Upper lobe of left lung (tissue), 6 donors: ENCODE data around the gene DIO1. TPM values are rescaled to one million over a fixed set of nuclear protein-coding genes. Genes with fewer than 3 reads are reported as not detected.

Experiments
- ATAC-seq, 2 donors: fragments of 200-7000 bp; cut with Tn5 transposase; one replicate each; pipeline ENCODE4 v1.9.1; 2022; ENCODE audit warnings: mild to moderate bottlenecking in 2 of 2, moderate library complexity in 2 of 2; ENCODE audit not compliant: low FRiP score in 2 of 2
- DNase-seq, 2 donors: peaks; one replicate each; pipeline ENCODE4 v3.0.0-alpha.2; 2019 to 2020
- H3K27ac ChIP-seq, 4 donors: fragments of 200-600 bp; sonication (generic); one replicate each; pipeline ENCODE4 v1.5.1; 2016 to 2019
- H3K27me3 ChIP-seq, 4 donors: fragments of 200-600 bp; sonication (generic); one replicate each; pipeline ENCODE4 v1.5.1; 2017 to 2019
- H3K36me3 ChIP-seq, 4 donors: fragments of 200-600 bp; sonication (generic); one replicate each; pipeline ENCODE4 v1.5.1; 2016 to 2019
- H3K4me1 ChIP-seq, 4 donors: fragments of 200-600 bp; sonication (generic); one replicate each; pipeline ENCODE4 v1.5.1; 2018 to 2019
- H3K4me3 ChIP-seq, 4 donors: fragments of 200-600 bp; sonication (generic); one replicate each; pipeline ENCODE4 v1.5.1; 2017 to 2019; ENCODE audit warnings: mild to moderate bottlenecking in 2 of 4, moderate library complexity in 1 of 4
- H3K9me3 ChIP-seq, 4 donors: fragments of 200-600 bp; sonication (generic); one replicate each; pipeline ENCODE4 v1.5.1; 2018 to 2019
- EP300 ChIP-seq, 4 donors: sonication (generic); formaldehyde crosslinking; IDR thresholded peaks; one replicate each; pipeline ENCODE4 v1.5.1; 2017; ENCODE audit warnings: antibody characterized with exemption in 4 of 4, control low read depth in 2 of 4
- POLR2A ChIP-seq, 4 donors: fragments of 450-650 bp; IDR thresholded peaks; one replicate each; pipeline ENCODE4 v1.5.1; 2016 to 2017; ENCODE audit warnings: antibody characterized with exemption in 4 of 4, mild to moderate bottlenecking in 2 of 4
- POLR2AphosphoS5 ChIP-seq, 2 donors: sonication (generic); formaldehyde crosslinking; IDR thresholded peaks; one replicate each; pipeline ENCODE4 v1.5.1; 2017; ENCODE audit warnings: antibody characterized with exemption in 2 of 2
- WGBS, 2 donors: methylation state at CpG; one replicate each; pipeline ENCODE4 v1.1.5; 2017 to 2018; 5-methylcytosine and 5-hydroxymethylcytosine counted together
- total RNA-seq, 6 donors: library from RNA; depleted of rRNA in 4 of 6; stranded (reverse); fragments of >200 nt in 4 of 6; gene quantifications; one replicate each; pipeline versions ENCODE4 v1.1.0 to v1.2.1, GENCODE V29; 2016 to 2021
- TF ChIP-seq, protein P1 (sequence below), 6 experiments: fragments of 450-650 bp in 4 of 6; fragments of 200-600 bp in 2 of 6; sonication (generic) in 2 of 6; IDR thresholded peaks; one replicate each; pipeline ENCODE4 v1.5.1; 2016 to 2019; ENCODE audit warnings: antibody characterized with exemption in 6 of 6
- donor health status: DM: no; HTN: no; CAD: no; lungs with moderate emphysema.
- donor health status: DM: no; HTN: yes; CAD: no; lungs with severe emphysema.

DIO1 gene
- total RNA-seq, 6 donors from 2014 or later, result 0.20 TPM; not detected in 5

DNA sequence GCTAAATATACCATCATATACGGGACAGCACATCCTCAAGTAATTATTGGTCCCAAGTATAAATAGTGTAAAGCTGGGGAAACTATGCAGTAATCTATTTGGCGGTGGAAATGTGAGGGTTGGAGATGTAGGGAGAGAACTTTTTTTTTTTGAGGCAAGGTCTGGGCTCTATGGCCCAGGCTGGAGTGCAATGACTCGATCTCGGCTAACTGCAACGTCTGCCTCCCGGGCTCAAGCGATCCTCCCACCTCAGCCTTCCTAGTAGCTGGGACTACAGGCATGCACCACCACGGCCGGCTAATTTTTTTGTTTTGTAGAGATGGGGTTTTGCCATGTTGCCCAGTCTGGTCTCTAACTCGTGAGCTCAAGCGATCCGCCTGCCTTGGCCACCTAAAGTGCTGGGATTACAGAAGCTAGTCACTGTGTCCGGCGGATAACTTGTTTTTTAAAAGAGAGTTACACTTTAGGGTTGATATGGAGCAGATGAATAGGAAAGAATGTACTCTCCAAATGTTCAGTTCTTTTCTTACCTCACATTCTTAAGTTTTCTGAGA, 49.6 kb downstream of the DIO1 start:
- 95 to 96% methylated on average over 14 of the region's 14 CpGs for WGBS, 2 donors
- no peak for ATAC-seq
- peaks cover 14 to 41% (median 24%) of the 10 kb centered on the region in 4 donors for H3K4me1 ChIP-seq

DNA sequence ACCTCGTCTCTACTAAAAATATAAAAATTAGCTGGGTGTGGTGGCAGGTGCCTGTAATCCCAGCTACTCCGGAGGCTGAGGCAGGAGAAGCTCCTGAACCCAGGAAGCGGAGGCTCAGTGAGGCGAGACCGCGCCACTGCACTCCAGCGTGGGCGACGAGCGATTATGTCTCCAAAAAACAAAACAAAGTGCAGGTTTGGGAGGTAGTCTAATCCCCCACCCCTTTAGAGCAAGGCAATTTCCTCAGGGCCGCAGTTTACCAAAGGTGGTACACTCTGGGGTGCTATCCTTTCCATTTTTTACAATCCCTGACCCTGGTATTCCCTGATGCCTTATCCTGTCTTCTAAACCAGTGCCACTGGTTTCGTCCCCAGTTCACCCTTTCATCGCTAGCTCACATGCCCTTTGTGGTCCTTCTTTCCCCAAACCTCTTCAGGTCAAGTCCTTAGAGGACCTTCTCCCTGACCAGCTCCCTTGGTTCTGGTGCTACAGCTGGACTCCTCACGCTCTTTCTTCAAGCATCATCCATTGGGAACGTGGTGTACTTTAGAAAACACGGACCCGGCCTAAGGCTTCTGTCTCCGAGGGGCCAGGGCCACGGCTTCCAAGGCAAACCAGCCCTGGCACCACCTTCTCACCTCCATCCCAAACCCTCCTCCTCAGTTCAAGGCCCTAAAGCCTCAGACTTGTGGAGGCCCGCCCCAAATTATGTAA, 50.6 kb downstream of the DIO1 start:
- peak overlapping the region; percentile 85 to 96 (median 93) for H3K27ac ChIP-seq
- ATAC-seq (no peak), DNase-seq (peak in 1 of 2 donors; percentile 59)
- H3K4me3 ChIP-seq, result peak overlapping the region; percentile 66 to 93 (median 90)
- no peaks in the 10 kb centered on the region for H3K27me3 ChIP-seq
- no peaks in the 10 kb centered on the region for H3K9me3 ChIP-seq
- peaks cover 14 to 41% (median 24%) of the 10 kb centered on the region in 4 donors for H3K4me1 ChIP-seq
- WGBS, 2 donors, result 62 to 65% methylated on average over 20 of the region's 20 CpGs
- no peak for TF ChIP-seq POLR2AphosphoS5 (IDR thresholded peaks at IDR 0.05)
- no peak for TF ChIP-seq EP300 (IDR thresholded peaks at IDR 0.05)
- TF ChIP-seq, protein P1, sequence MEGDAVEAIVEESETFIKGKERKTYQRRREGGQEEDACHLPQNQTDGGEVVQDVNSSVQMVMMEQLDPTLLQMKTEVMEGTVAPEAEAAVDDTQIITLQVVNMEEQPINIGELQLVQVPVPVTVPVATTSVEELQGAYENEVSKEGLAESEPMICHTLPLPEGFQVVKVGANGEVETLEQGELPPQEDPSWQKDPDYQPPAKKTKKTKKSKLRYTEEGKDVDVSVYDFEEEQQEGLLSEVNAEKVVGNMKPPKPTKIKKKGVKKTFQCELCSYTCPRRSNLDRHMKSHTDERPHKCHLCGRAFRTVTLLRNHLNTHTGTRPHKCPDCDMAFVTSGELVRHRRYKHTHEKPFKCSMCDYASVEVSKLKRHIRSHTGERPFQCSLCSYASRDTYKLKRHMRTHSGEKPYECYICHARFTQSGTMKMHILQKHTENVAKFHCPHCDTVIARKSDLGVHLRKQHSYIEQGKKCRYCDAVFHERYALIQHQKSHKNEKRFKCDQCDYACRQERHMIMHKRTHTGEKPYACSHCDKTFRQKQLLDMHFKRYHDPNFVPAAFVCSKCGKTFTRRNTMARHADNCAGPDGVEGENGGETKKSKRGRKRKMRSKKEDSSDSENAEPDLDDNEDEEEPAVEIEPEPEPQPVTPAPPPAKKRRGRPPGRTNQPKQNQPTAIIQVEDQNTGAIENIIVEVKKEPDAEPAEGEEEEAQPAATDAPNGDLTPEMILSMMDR (IDR thresholded peaks at IDR 0.05), result no peak
- no peak for TF ChIP-seq POLR2A (IDR thresholded peaks at IDR 0.05)
- H3K36me3 ChIP-seq, result no peaks in the 10 kb centered on the region

More for the DNA sequence above, 49.6 kb downstream of the DIO1 start:
- Histone ChIP-seq H3K36me3 (no peaks in the 10 kb centered on the region), H3K27ac (no peak overlapping the region), H3K4me3 (no peak overlapping the region), H3K9me3 (no peaks in the 10 kb centered on the region), H3K27me3 (no peaks in the 10 kb centered on the region)
- no peak for DNase-seq
- TF ChIP-seq POLR2AphosphoS5 (IDR thresholded peaks at IDR 0.05) (no peak), POLR2A (IDR thresholded peaks at IDR 0.05) (no peak), EP300 (IDR thresholded peaks at IDR 0.05) (no peak)
- TF ChIP-seq, protein P1 (IDR thresholded peaks at IDR 0.05), result no peak

DNA sequence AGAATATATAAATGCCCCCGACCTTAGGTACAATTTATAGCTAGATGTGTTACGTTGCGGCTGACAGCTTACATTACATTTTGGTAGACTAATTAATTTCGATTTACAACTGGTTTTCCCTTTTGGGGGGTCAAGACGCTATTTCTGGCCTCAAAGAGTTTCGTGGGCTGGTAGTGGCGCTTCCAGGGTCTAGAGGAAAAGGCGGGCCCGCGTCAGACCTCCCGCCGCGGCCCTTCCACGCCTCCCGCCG, 51.1 kb downstream of the DIO1 start:
- Histone ChIP-seq H3K36me3 (no peaks in the 10 kb centered on the region), H3K4me3 (peak overlapping the region; percentile 66 to 93 (median 90)), H3K27ac (peak overlapping the region; percentile 85 to 96 (median 93)), H3K27me3 (no peaks in the 10 kb centered on the region), H3K4me1 (peaks cover 14 to 41% (median 24%) of the 10 kb centered on the region in 4 donors), H3K9me3 (no peaks in the 10 kb centered on the region)
- ATAC-seq, result peak in 1 of 2 donors; percentile 52
- no peak for DNase-seq
- 0% methylated on average over 16 of the region's 16 CpGs for WGBS, 2 donors
- TF ChIP-seq POLR2AphosphoS5 (IDR thresholded peaks at IDR 0.05) (no peak), POLR2A (IDR thresholded peaks at IDR 0.05) (no peak), EP300 (IDR thresholded peaks at IDR 0.05) (no peak)
- TF ChIP-seq, protein P1 (IDR thresholded peaks at IDR 0.05), result no peak

DNA sequence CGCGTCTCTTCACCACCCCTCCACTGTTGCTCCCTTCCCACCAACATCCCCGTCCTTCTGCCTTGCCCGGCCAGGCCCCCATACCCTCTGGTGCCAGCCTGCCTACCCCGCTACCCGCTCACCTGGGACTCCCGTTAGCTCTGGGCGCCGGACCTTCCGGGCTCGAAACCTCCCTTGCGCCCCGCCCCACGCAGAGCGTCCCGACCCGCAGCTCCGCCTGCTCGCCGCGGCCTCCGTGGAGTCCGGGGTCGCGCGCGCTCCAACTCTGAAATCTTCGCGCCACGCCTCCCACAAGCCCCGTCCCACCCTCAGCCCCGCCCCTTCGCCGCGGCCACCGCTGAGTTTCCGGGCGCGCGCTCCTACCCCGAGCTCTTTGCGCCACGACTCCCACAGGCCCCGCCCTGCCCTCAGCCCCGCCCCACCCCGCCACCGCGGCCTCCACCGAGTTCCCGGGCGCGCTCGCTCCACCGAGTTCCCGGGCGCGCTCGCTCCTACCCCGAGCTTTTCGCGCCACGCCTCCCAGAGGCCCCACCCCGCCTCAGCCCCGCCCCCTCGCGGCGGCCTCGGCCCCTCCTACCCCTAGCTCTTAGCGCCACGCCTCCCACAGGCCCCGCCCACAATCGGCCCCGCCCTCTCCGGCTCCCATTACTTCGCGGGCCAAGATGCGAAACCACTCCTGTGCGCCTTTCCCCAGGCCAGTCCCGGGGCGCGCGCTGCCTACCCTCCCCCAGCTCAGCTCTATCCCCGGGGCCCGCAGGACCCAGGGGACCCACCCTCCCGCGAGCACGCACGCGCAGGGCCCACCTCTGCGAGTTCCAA, 51.7 kb downstream of the DIO1 start, which contains the start of gene IFT25:
Gene IFT25 (minus strand): TSS at position 267 of the 819 bp plus-strand sequence. CDS start 5,617 bp downstream, outside the sequence.
- 0 to 1% methylated on average over 2 to 53 of the region's 90 CpGs for WGBS, 2 donors
- Histone ChIP-seq H3K4me3 (peak within 1 kb of the TSS; percentile 66 to 93 (median 90)), H3K27me3 (no peaks in the 10 kb centered on the region), H3K27ac (peak within 1 kb of the TSS; percentile 85 to 96 (median 93)), H3K9me3 (no peaks in the 10 kb centered on the region), H3K36me3 (no peaks in the 10 kb centered on the region), H3K4me1 (peaks cover 14 to 37% (median 24%) of the 10 kb centered on the region in 4 donors)
- ATAC-seq, result peak; percentile 97 to 99
- no peak for TF ChIP-seq EP300 (IDR thresholded peaks at IDR 0.05)
- TF ChIP-seq, protein P1 (IDR thresholded peaks at IDR 0.05), result peak in 1 of 6 experiments; percentile 3
- TF ChIP-seq POLR2A (IDR thresholded peaks at IDR 0.05), result peak in 2 of 4 donors; percentile 63 to 80
- TF ChIP-seq POLR2AphosphoS5 (IDR thresholded peaks at IDR 0.05), result peak; percentile 74 to 88
- peak; percentile 98 to 100 for DNase-seq
